A549 (cell line): ENCODE results near the gene PLA2G4F. TPM values are rescaled to one million over a fixed set of nuclear protein-coding genes. Genes with fewer than 3 reads are reported as not detected.

ENCODE experiments used
- ATAC-seq, 2 experiments: fragments of 200-7000 bp in 1 of 2; fragments of >200 bp in 1 of 2; cut with Nextera tagmentation in 1 of 2; cut with Tn5 transposase in 1 of 2; 3 replicates each; pipeline versions ENCODE4 v1.8.0 to v1.9.1; 2018 to 2020; ENCODE audit warnings: mild to moderate bottlenecking in 1 of 2, moderate library complexity in 1 of 2
- CTCF ChIA-PET: fragments of 300-600 bp; sonication (Branson Sonifier 250); formaldehyde crosslinking; extraction: SDS; loops from one replicate; lab custom pipeline; 2021; ENCODE audit warnings: antibody characterized with exemption, inconsistent platforms; lab: Yijun Ruan, JAX
- POLR2A ChIA-PET: fragments of 350-600 bp; formaldehyde crosslinking; extraction: SDS; loops from one replicate; lab custom pipeline; 2021; ENCODE audit warnings: antibody characterized with exemption, inconsistent platforms; lab: Yijun Ruan, JAX
- DNase-seq, 2 experiments: peaks; one replicate each; pipeline versions ENCODE4 v3.0.0 to v3.0.0-alpha.2; 2011 to 2016; ENCODE audit warnings: low read depth in 1 of 2, low spot score in 1 of 2
- FAIRE-seq: peaks from 2 replicates; lab custom pipeline; 2011; peaks lifted over from hg19 to GRCh38; lab: Jason Lieb, UNC
- H3K27ac ChIP-seq, 2 experiments: fragments of >200 bp; sonication (Bioruptor Twin); formaldehyde crosslinking; 3 replicates each; pipeline ENCODE4 v1.5.1; 2016 to 2017
- H3K4me1 ChIP-seq: fragments of >200 bp; sonication (Bioruptor Twin); formaldehyde crosslinking; 3 replicates; pipeline ENCODE4 v1.6.1; 2016
- H3K4me2 ChIP-seq: fragments of >200 bp; sonication (Bioruptor Twin); formaldehyde crosslinking; 3 replicates; pipeline ENCODE4 v1.6.1; 2016
- H3K4me3 ChIP-seq: fragments of >200 bp; sonication (Bioruptor Twin); formaldehyde crosslinking; 3 replicates; pipeline ENCODE4 v1.5.1; 2016
- H3K9me3 ChIP-seq: fragments of >200 bp; sonication (Bioruptor Twin); formaldehyde crosslinking; 3 replicates; pipeline ENCODE4 v1.6.1; 2016
- CBX2 ChIP-seq: fragments of 200-600 bp; sonication (generic); IDR thresholded peaks from 2 replicates; pipeline ENCODE4 v1.6.1; 2016; ENCODE audit warnings: low read depth, mild to moderate bottlenecking, borderline replicate concordance
- EHMT2 ChIP-seq: fragments of 200-600 bp; sonication (generic); IDR thresholded peaks from 2 replicates; pipeline ENCODE4 v1.6.1; 2016; ENCODE audit warnings: antibody characterized with exemption, low read depth, mild to moderate bottlenecking, moderate library complexity
- EP300 ChIP-seq, 2 experiments: fragments of >200 bp; sonication (Bioruptor Twin); formaldehyde crosslinking; IDR thresholded peaks; 2 replicates in 1 of 2; 3 replicates in 1 of 2; pipeline ENCODE4 v1.6.1; 2016 to 2017
- GATA3 ChIP-seq: IDR thresholded peaks from 2 replicates; pipeline ENCODE4 v1.6.1; 2012; ENCODE audit warnings: borderline replicate concordance
- HOXB5 ChIP-seq: fragments of 250-450 bp; sonication (Bioruptor Pico); IDR thresholded peaks from 2 replicates; pipeline ENCODE4 v1.5.0; 2020; ENCODE audit warnings: mild to moderate bottlenecking, moderate library complexity
- JUN ChIP-seq, 2 experiments: fragments of >200 bp; sonication (Bioruptor Twin); formaldehyde crosslinking; IDR thresholded peaks; 2 replicates in 1 of 2; 3 replicates in 1 of 2; pipeline ENCODE4 v1.6.1; 2016 to 2017
- KDM5A ChIP-seq: fragments of 200-600 bp; sonication (generic); IDR thresholded peaks from 2 replicates; pipeline ENCODE4 v1.6.1; 2016; ENCODE audit warnings: antibody characterized with exemption, mild to moderate bottlenecking
- MAFK ChIP-seq: fragments of 450-650 bp; IDR thresholded peaks from 2 replicates; pipeline ENCODE4 v1.6.1; 2014; ENCODE audit not compliant: partially characterized antibody
- NR3C1 ChIP-seq: fragments of >200 bp; sonication (Bioruptor Twin); formaldehyde crosslinking; IDR thresholded peaks from 3 replicates; pipeline ENCODE4 v1.6.1; 2017
- POLR2A ChIP-seq: IDR thresholded peaks from 2 replicates; pipeline ENCODE4 v1.6.1; 2012; ENCODE audit warnings: mild to moderate bottlenecking, low read length
- RARB ChIP-seq: fragments of 250-450 bp; sonication (Bioruptor Pico); IDR thresholded peaks from 2 replicates; pipeline ENCODE4 v1.8.0; 2021; ENCODE audit warnings: mild to moderate bottlenecking, moderate library complexity
- RCOR1 ChIP-seq: fragments of 150-350 bp; IDR thresholded peaks from 2 replicates; pipeline ENCODE4 v1.6.1; 2014; ENCODE audit warnings: antibody characterized with exemption, low read length, low read depth
- TP53 ChIP-seq: fragments of 250-450 bp; sonication (Bioruptor Pico); IDR thresholded peaks from 2 replicates; pipeline ENCODE4 v1.5.0; 2021; ENCODE audit warnings: mild to moderate bottlenecking, moderate library complexity
- ZC3H11A ChIP-seq: fragments of 450-650 bp; IDR thresholded peaks from 2 replicates; pipeline ENCODE4 v1.6.1; 2014; ENCODE audit warnings: antibody characterized with exemption, mild to moderate bottlenecking
- ZSCAN20 ChIP-seq: fragments of 250-450 bp; sonication (Bioruptor Pico); IDR thresholded peaks from 2 replicates; pipeline ENCODE4 v1.8.0; 2022; ENCODE audit warnings: mild to moderate bottlenecking, moderate library complexity
- WGBS: methylation state at CpG from one replicate; pipeline ENCODE4 v1.1.6; 2017; ENCODE audit errors: missing lambda C conversion rate; 5-methylcytosine and 5-hydroxymethylcytosine counted together
- polyA plus RNA-seq, 4 experiments: library from polyadenylated mRNA; depleted of rRNA in 3 of 4; stranded (reverse); fragments of >200 nt; fragmentation: RNase III in 1 of 4; extraction: RNeasy Plus Mini Kit Qiagen cat#74134 plus additional on column Dnase treatment in 1 of 4; gene quantifications; 2 replicates in 3 of 4; 3 replicates in 1 of 4; pipeline ENCODE4 v1.2.3, GENCODE V29; 2011 to 2017
- small RNA-seq, 6 experiments: library from RNA; depleted of rRNA; stranded (forward); fragments of <200 nt; gene quantifications; one replicate each; pipeline ENCODE3, GENCODE V24; 2012
- TF ChIP-seq, protein P1 (sequence below): fragments of 150-350 bp; IDR thresholded peaks from 2 replicates; pipeline ENCODE4 v1.6.1; 2014; ENCODE audit warnings: low read depth, mild to moderate bottlenecking, low read length
- TF ChIP-seq, protein P2 (sequence below): fragments of 450-650 bp; IDR thresholded peaks from 2 replicates; pipeline ENCODE4 v1.6.1; 2014; ENCODE audit warnings: antibody characterized with exemption
- TF ChIP-seq, protein P3 (sequence below): fragments of >200 bp; sonication (Bioruptor Twin); formaldehyde crosslinking; IDR thresholded peaks from 2 replicates; pipeline ENCODE4 v1.6.1; 2016
- TF ChIP-seq, protein P4 (sequence below): IDR thresholded peaks from 2 replicates; pipeline ENCODE4 v1.6.1; 2012; ENCODE audit warnings: low read depth, borderline replicate concordance

Gene PLA2G4F
- polyA plus RNA-seq, 2 of the 4 experiments (the other 2 are of a cell fraction), result not detected

DNA sequence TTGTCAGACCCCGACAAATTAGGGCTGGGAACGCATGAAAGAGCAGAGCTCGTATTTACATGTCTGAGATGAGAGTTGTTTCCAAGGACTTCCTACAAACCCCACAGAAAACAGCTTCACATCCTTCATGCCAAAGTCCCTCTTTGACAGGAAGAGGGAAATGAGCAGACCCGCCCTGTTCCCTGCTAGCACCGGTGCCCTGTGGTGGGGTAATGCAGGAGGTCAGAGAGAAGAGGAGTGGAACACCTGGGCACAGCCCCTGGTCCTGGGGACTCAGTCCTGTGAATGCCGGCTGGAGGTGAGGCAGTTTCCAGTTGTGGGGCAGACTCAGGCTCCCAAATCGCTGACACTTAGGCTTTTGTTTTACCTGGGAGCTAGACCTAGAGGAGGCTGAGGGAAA is 66.1 kb downstream of the PLA2G4F start:
- FAIRE-seq (no peak), ATAC-seq (no peak), DNase-seq (no peak)
- TF ChIP-seq, protein P1, sequence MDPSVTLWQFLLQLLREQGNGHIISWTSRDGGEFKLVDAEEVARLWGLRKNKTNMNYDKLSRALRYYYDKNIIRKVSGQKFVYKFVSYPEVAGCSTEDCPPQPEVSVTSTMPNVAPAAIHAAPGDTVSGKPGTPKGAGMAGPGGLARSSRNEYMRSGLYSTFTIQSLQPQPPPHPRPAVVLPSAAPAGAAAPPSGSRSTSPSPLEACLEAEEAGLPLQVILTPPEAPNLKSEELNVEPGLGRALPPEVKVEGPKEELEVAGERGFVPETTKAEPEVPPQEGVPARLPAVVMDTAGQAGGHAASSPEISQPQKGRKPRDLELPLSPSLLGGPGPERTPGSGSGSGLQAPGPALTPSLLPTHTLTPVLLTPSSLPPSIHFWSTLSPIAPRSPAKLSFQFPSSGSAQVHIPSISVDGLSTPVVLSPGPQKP, result no peak
- TF ChIP-seq NR3C1 (no peak), ZC3H11A (no peak), RARB (no peak), RCOR1 (no peak), MAFK (no peak), JUN (IDR thresholded peaks at IDR 0.05) (no peak), EHMT2 (no peak), POLR2A (no peak), TP53 (CRISPR knock-in tag) (no peak)
- TF ChIP-seq, protein P2, sequence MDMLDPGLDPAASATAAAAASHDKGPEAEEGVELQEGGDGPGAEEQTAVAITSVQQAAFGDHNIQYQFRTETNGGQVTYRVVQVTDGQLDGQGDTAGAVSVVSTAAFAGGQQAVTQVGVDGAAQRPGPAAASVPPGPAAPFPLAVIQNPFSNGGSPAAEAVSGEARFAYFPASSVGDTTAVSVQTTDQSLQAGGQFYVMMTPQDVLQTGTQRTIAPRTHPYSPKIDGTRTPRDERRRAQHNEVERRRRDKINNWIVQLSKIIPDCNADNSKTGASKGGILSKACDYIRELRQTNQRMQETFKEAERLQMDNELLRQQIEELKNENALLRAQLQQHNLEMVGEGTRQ, result no peak
- TF ChIP-seq, protein P3, sequence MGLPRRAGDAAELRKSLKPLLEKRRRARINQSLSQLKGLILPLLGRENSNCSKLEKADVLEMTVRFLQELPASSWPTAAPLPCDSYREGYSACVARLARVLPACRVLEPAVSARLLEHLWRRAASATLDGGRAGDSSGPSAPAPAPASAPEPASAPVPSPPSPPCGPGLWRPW, result no peak
- TF ChIP-seq, protein P4, sequence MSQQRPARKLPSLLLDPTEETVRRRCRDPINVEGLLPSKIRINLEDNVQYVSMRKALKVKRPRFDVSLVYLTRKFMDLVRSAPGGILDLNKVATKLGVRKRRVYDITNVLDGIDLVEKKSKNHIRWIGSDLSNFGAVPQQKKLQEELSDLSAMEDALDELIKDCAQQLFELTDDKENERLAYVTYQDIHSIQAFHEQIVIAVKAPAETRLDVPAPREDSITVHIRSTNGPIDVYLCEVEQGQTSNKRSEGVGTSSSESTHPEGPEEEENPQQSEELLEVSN, result no peak
- H3K4me3 ChIP-seq, result no peak overlapping the region
- no peak overlapping the region for H3K27ac ChIP-seq
- POLR2A ChIA-PET, result no interaction called here
- CTCF ChIA-PET, result interaction anchor here (0.7 to 14.7 kb wide), 5 partner anchors 17 to 101 kb away, joined by 3 to 247 read pairs (median 5); no protein-coding TSS in a partner anchor
- no peaks in the 10 kb centered on the region for H3K9me3 ChIP-seq
- WGBS, result 69% methylated on average over 7 of the region's 7 CpGs
- H3K4me1 ChIP-seq, result no peaks in the 10 kb centered on the region
- H3K4me2 ChIP-seq, result no peak overlapping the region

DNA sequence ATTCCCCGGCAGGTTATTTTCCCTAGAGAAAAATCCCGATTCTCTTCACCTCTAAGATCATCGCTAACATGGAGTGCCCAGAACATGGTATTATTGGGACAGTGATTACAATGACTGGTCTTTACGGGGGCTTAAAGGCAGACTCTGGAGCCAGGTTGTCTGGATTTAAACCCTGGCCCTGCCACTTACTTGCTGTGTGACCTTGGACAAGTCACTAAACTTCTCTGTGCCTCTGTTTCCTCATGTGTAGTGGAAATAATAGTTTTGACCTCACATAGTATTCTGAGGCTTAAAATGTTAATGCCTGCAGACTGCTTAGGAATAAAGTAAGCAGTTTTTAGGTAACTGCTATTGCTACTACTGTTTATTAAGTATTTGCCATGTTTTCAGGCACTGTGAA is 66.5 kb downstream of the PLA2G4F start:
- DNase-seq, result no peak
- no peak overlapping the region for H3K27ac ChIP-seq
- TF ChIP-seq KDM5A (no peak), CBX2 (no peak), ZC3H11A (no peak), RCOR1 (no peak), EP300 (IDR thresholded peaks at IDR 0.05) (no peak), GATA3 (no peak), ZSCAN20 (no peak), HOXB5 (no peak)
- TF ChIP-seq, protein P3, result no peak
- WGBS, result 95% methylated on average over 4 of the region's 4 CpGs
- no peak overlapping the region for H3K4me2 ChIP-seq
- ChIA-PET POLR2A (no interaction called here), CTCF (interaction anchor here (1.3 to 14.7 kb wide), 3 partner anchors 18 to 101 kb away, joined by 5 to 247 read pairs (median 5); no protein-coding TSS in a partner anchor)
- FAIRE-seq, result no peak
- ATAC-seq, result no peak
- H3K4me1 ChIP-seq, result no peaks in the 10 kb centered on the region
- no peaks in the 10 kb centered on the region for H3K9me3 ChIP-seq
- H3K4me3 ChIP-seq, result no peak overlapping the region

Small RNA genes lying within 50 kb of the gene (small RNA-seq; reads per million reads assigned to genes)
- 1.8 to 164 (median 105) reads per million in 6 experiments for gene MIR627

Other genes starting within 250 kb of the PLA2G4F start
- gene EHD4, start 184.1 kb downstream of the PLA2G4F start, polyA plus RNA-seq (2011; rRNA removed), result 9.0 and 9.3 TPM in 2 replicates
- gene EHD4, start 184.1 kb downstream of the PLA2G4F start, polyA plus RNA-seq (2017; fragmentation: RNase III; extraction: RNeasy Plus Mini Kit Qiagen cat#74134 plus additional on column Dnase treatment), result 8.2 to 9.6 TPM (median 8.9 TPM) in 3 replicates
- gene PLA2G4E, start 135.6 kb downstream of the PLA2G4F start, polyA plus RNA-seq (2011; rRNA removed), result 0.01 TPM in 1 of 2 replicates, not detected in the other
- gene PLA2G4E, start 135.6 kb downstream of the PLA2G4F start, polyA plus RNA-seq (2017; fragmentation: RNase III; extraction: RNeasy Plus Mini Kit Qiagen cat#74134 plus additional on column Dnase treatment), result not detected in 3 replicates
- gene PLA2G4D, start 62.1 kb downstream of the PLA2G4F start, polyA plus RNA-seq (2011; rRNA removed), result not detected in 2 replicates
- gene PLA2G4D, start 62.1 kb downstream of the PLA2G4F start, polyA plus RNA-seq (2017; fragmentation: RNase III; extraction: RNeasy Plus Mini Kit Qiagen cat#74134 plus additional on column Dnase treatment), result not detected in 3 replicates
- 33.3 and 38.1 TPM in 2 replicates for gene VPS39, start 51.7 kb upstream of the PLA2G4F start, polyA plus RNA-seq (2011; rRNA removed)
- 16.7 to 19.5 TPM (median 18.3 TPM) in 3 replicates for gene VPS39, start 51.7 kb upstream of the PLA2G4F start, polyA plus RNA-seq (2017; fragmentation: RNase III; extraction: RNeasy Plus Mini Kit Qiagen cat#74134 plus additional on column Dnase treatment)
- 9.4 and 11.3 TPM in 2 replicates for gene GANC, start 116.6 kb upstream of the PLA2G4F start, polyA plus RNA-seq (2011; rRNA removed)
- gene GANC, start 116.6 kb upstream of the PLA2G4F start, polyA plus RNA-seq (2017; fragmentation: RNase III; extraction: RNeasy Plus Mini Kit Qiagen cat#74134 plus additional on column Dnase treatment), result 6.9 to 8.0 TPM (median 7.8 TPM) in 3 replicates
- 40.6 and 49.8 TPM in 2 replicates for gene TMEM87A, start 116.8 kb upstream of the PLA2G4F start, polyA plus RNA-seq (2011; rRNA removed)
- 29.8 to 30.7 TPM (median 30.3 TPM) in 3 replicates for gene TMEM87A, start 116.8 kb upstream of the PLA2G4F start, polyA plus RNA-seq (2017; fragmentation: RNase III; extraction: RNeasy Plus Mini Kit Qiagen cat#74134 plus additional on column Dnase treatment)
- gene CAPN3, start 202.9 kb upstream of the PLA2G4F start, polyA plus RNA-seq (2011; rRNA removed), result 1.1 and 1.8 TPM in 2 replicates
- 0.25 to 0.58 TPM (median 0.25 TPM) in 3 replicates for gene CAPN3, start 202.9 kb upstream of the PLA2G4F start, polyA plus RNA-seq (2017; fragmentation: RNase III; extraction: RNeasy Plus Mini Kit Qiagen cat#74134 plus additional on column Dnase treatment)